Skeletal muscle tissue (tissue), 4 donors: Measurements from ENCODE around the gene DNAJC15. TPM values are rescaled to one million over a fixed set of nuclear protein-coding genes. Genes with fewer than 3 reads are reported as not detected.
"Not testable (repeated sequence)": the region's sequence is repeated elsewhere in the genome, so short reads cannot be mapped to it uniquely, and the experiment has no call there.

Experiments
- H3K27ac ChIP-seq: one replicate; pipeline ENCODE4 v1.7.0; 2013; ENCODE audit warnings: mild to moderate bottlenecking, low read depth, low read length, inconsistent platforms
- H3K27me3 ChIP-seq, 3 donors: one replicate each; pipeline ENCODE4 v1.7.0; 2013; ENCODE audit warnings: low read length in 3 of 3; ENCODE audit not compliant: control insufficient read depth in 3 of 3, insufficient read depth in 3 of 3
- H3K36me3 ChIP-seq, 3 donors: one replicate each; pipeline ENCODE4 v1.7.0; 2013; ENCODE audit warnings: low read length in 3 of 3; ENCODE audit not compliant: control insufficient read depth in 3 of 3, insufficient read depth in 3 of 3
- H3K4me1 ChIP-seq, 3 donors: one replicate each; pipeline ENCODE4 v1.7.0; 2013; ENCODE audit warnings: low read length in 3 of 3, mild to moderate bottlenecking in 3 of 3; ENCODE audit not compliant: control insufficient read depth in 3 of 3, insufficient read depth in 3 of 3
- H3K4me3 ChIP-seq, 3 donors: one replicate each; pipeline ENCODE4 v1.7.0; 2013; ENCODE audit warnings: low read length in 3 of 3
- H3K9ac ChIP-seq, 3 donors: one replicate each; pipeline ENCODE4 v1.7.0; 2013; ENCODE audit warnings: low read length in 3 of 3, mild to moderate bottlenecking in 3 of 3, moderate library complexity in 2 of 3, low read depth in 1 of 3
- H3K9me3 ChIP-seq, 3 donors: one replicate each; pipeline ENCODE4 v1.7.0; 2013; ENCODE audit warnings: low read length in 3 of 3; ENCODE audit not compliant: control insufficient read depth in 3 of 3
- total RNA-seq: library from RNA; depleted of rRNA; stranded (reverse); fragments of >200 nt; gene quantifications from one replicate; pipeline ENCODE4 v1.2.3, GENCODE V29; 2014
- donor health status: Osteomylitis.

The DNAJC15 gene
- total RNA-seq, 1 donor from 2014 or later = 7.3 TPM

DNA sequence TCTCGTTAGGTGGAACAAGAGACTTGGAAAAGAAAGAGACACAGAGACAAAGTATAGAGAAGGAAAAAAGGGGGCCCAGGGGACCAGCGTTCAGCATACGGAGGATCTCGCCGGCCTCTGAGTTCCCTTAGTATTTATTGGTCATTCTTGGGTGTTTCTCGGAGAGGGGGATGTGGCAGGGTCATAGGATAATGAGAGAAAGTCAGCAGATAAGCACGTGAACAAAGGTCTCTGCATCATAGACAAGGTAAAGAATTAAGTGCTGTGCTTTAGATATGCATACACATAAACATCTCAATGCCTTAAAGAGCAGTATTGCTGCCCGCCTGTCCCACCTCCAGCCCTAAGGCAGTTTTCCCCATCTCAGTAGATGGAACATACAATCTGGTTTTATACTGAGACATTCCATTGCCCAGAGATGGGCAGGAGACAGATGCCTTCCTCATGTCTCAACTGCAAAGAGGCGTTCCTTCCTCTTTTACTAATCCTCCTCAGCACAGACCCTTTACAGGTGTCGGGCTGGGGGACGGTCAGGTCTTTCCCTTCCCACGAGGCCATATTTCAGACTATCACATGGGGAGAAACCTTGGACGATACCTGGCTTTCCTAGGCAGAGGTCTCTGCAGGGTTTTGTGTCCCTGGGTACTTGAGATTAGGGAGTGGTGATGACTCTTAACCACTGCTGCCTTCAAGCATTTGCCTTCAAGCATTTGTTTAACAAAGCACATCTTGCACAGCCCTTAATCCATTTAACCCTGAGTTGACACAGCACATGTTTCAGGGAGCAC lies 17.4 kb downstream of the DNAJC15 start:
- H3K27ac ChIP-seq, H3K9ac ChIP-seq, H3K36me3 ChIP-seq, H3K4me3 ChIP-seq, H3K9me3 ChIP-seq, H3K27me3 ChIP-seq: not testable (repeated sequence)
- H3K4me1 ChIP-seq = peaks cover 6 to 11% (median 10%) of the 10 kb centered on the region in 3 donors

DNA sequence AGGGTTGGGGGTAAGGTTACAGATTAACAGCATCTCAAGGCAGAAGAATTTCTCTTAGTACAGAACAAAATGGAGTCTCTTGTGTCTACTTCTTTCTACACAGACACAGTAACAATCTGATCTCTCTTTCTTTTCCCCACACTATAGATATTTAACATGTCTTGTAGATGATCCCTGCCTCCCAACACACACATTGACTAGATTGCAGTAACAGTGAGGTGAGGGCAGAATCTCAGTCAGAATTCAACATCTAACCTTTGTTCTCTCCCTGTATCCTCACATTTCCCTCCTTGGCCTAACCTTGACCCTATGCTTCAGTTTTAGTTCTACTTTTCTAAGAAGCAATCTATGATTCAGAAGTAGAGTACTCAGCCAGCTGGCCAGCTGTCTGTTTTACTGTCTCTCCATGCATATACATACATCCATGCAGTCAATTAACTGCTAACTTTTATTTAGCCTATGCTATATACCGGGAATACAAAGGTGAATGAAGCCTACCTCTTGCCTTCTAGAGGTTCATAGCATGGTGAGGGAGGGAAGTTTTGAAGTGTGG lies 18.1 kb downstream of the DNAJC15 start:
- Histone ChIP-seq H3K9ac (no peak overlapping the region), H3K4me3 (no peak overlapping the region), H3K9me3 (no peaks in the 10 kb centered on the region), H3K27ac (no peak overlapping the region), H3K36me3 (no peaks in the 10 kb centered on the region), H3K4me1 (peaks cover 5 to 6% (median 6%) of the 10 kb centered on the region in 3 donors), H3K27me3 (no peaks in the 10 kb centered on the region)

DNA sequence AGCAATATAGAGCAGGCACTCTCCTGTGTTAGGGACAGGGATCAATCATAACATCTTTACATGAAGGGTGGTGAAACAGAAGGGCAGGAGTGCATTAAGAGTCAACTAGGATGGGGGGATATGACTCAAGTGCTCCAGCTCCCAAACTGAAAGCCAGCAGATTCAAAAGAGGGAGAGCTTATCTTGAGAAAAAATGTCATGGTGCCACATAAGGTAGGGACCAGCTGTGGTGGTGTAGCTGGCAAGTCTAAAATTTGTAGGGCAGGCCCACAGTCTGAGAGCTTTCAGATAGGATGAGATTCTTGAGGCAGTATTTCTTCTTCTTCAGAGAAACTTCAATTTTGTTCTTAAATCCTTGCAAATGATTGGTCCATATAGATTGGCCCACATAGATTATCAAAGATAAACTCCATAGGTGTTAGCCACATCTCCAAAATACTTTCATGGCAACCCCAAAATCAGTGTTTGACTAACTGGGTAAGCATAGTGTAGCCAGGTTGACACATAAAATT lies 19.1 kb downstream of the DNAJC15 start:
- peaks cover 0 to 3% (median 0%) of the 10 kb centered on the region in 3 donors for H3K4me1 ChIP-seq
- H3K9me3 ChIP-seq = no peaks in the 10 kb centered on the region
- no peak overlapping the region for H3K27ac ChIP-seq
- H3K4me3 ChIP-seq = no peak overlapping the region
- H3K27me3 ChIP-seq = no peaks in the 10 kb centered on the region
- H3K9ac ChIP-seq = no peak overlapping the region
- H3K36me3 ChIP-seq = peaks cover 0 to 4% (median 4%) of the 10 kb centered on the region in 3 donors

DNA sequence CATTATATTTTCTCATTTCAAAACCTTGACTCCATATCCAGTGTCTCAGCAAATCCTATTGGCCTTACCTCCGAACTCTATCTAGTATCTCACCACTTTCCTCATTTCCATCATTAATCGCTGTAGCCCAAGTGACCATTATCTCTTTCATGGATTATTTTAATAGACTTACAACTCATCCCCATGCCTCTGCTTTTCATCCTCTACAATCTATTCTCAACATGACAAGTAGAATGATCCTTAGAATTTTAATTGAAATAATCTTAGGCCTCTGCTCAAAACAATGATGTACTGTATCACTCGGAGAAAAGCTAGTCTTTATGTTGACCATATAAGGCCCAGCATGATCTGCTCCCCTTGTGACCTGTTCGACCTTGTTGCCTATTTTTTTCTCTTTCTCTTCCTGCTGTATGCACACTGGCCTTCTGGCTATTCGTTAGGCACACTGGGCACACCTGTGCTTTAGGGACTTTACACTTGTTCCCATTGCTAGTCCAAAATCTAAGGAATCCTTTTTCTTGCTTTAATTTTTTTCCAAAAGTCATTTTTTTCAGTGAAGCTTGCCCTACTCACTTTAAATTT lies 21.4 kb downstream of the DNAJC15 start:
- Histone ChIP-seq H3K27ac (no peak overlapping the region), H3K4me3 (no peak overlapping the region), H3K9me3 (no peaks in the 10 kb centered on the region), H3K36me3 (peaks cover 0 to 4% (median 4%) of the 10 kb centered on the region in 3 donors), H3K9ac (no peak overlapping the region), H3K27me3 (no peaks in the 10 kb centered on the region), H3K4me1 (peaks cover 0 to 3% (median 0%) of the 10 kb centered on the region in 3 donors)

DNA sequence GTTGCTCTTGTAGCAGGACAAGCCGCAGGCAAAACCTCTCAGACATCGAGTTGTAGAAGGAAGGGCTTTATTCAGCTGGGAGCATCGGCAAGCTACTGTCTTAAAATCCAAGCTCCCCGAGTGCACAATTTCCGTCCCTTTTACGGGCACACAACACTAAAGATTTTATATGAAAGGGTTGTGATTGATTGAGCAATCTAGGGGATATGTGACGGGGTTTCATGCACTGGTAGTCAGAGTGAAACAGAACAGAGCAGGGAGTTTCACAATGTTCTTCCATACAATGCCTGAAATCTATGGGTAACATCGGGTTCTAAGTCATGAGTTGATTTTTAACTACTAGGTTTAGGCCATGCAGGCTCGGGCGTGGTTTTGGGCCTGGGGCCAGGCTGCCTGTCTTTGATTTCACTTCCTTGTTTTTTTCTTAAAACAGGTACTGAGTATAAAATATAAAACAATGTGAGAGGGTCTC lies 22.0 kb downstream of the DNAJC15 start:
- not testable (repeated sequence) for H3K4me3 ChIP-seq, H3K9me3 ChIP-seq, H3K27ac ChIP-seq, H3K4me1 ChIP-seq, H3K27me3 ChIP-seq, H3K36me3 ChIP-seq, H3K9ac ChIP-seq

DNA sequence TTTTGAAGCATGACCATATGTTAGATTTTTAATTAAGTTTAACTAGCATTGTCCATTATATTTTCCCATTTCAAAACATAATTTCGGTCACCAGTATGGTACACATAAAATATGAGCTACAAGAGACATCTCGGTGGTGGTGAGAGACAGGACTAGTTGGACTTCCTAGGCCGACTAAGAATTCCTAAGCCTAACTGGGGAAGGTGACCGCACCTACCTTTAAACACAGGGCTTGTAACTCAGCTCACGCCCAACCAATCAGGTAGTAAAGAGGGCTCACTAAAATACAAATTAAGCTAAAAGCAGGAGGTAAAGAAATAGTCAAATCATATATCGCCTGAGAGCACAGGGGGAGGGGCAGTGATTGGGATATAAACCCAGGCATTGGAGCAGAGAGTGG lies 22.9 kb downstream of the DNAJC15 start:
- Histone ChIP-seq H3K9ac (no peak overlapping the region), H3K4me3 (no peak overlapping the region), H3K4me1 (peaks cover 0 to 3% (median 0%) of the 10 kb centered on the region in 3 donors), H3K9me3 (no peaks in the 10 kb centered on the region), H3K36me3 (peaks cover 0 to 4% (median 4%) of the 10 kb centered on the region in 3 donors), H3K27ac (no peak overlapping the region), H3K27me3 (no peaks in the 10 kb centered on the region)

DNA sequence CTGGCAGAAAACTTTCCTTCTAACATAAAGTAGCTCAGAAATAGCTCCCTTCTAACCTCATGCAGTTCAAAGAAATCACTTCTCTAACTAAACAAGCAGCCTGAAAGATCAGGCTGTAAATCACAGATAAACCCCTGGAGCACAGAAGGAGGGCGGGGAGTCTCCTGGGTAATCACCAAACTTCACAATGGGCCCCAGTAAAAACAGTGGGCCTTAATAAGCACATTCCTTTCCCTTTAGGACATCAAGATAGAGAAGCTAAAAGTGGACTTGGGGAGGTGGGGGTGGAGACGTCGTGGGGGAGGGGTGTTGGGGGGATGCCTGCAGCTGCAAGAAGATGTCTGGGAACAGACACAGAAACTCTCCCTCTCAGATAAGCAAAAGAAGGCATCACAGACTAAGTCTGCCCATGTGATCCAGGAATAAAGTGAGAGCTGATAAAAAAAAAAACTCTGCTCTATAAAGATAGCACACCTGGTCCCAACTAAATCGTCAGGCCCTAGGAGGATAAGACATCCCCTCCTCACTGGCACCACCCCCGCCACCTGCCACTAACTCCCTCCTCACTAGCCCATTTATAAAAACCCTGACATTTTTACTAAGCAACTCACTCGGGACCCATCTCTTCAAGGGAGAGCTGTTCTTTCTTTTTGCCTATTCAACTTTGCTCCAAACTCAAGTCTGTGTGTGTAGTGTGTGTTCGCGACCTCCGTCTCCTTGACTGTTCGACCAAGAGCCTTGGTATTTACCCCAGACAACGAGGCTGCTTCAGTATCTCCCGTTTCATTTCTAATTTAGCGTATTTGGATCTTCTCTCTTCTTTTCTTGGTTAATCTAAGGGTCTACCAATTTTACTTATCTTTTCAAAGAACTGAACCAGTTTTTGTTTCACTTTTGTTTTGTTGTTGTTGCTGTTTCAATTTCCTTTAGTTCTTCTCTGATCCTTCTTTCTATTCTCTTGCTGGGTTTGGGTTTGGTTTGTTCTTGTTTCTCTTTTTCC lies 31.7 kb downstream of the DNAJC15 start:
- H3K36me3 ChIP-seq = no peaks in the 10 kb centered on the region
- H3K4me1 ChIP-seq = peaks cover 11 to 17% (median 12%) of the 10 kb centered on the region in 3 donors
- peak overlapping the region; percentile 34 to 63 (median 57) for H3K9ac ChIP-seq
- no peaks in the 10 kb centered on the region for H3K9me3 ChIP-seq
- H3K4me3 ChIP-seq = peak overlapping the region; percentile 64 to 78 (median 65)
- peak overlapping the region; percentile 67 for H3K27ac ChIP-seq
- no peaks in the 10 kb centered on the region for H3K27me3 ChIP-seq

DNA sequence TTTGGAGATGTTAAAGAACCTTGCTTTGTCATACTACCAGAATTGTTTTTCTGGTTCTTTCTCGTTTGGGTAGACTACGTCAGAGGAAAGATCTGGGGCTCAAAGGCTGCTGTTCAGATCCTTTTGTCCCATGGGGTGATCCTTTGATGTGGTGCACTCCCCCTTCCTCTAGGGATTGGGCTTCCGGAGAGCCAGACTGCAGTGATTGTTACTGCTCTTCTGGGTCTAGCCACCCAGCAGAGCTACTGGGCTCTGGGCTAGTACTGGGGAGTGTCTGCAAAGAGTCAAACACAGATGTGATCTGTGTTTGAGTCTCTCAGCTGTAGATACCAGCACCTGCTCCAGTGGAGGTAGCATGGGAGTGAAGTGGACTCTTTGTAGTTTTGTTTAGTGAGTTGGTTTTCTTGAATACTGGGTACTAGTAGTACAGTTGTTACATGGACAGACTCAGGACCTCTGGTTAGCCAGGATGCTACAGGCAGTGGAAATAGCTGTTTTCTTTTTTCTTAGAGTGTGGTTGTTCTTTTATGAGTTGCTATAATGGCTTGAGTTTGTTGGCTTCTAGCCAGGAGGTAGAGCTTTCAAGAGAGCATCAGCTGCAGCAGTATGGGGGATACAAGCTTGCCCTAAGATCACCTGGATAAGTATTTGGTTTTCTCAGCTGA lies 34.4 kb downstream of the DNAJC15 start:
- no peaks in the 10 kb centered on the region for H3K27me3 ChIP-seq
- H3K36me3 ChIP-seq = no peaks in the 10 kb centered on the region
- H3K4me1 ChIP-seq = peaks cover 11 to 17% (median 12%) of the 10 kb centered on the region in 3 donors
- H3K9me3 ChIP-seq = no peaks in the 10 kb centered on the region
- H3K4me3 ChIP-seq = no peak overlapping the region
- H3K27ac ChIP-seq = no peak overlapping the region
- no peak overlapping the region for H3K9ac ChIP-seq

DNA sequence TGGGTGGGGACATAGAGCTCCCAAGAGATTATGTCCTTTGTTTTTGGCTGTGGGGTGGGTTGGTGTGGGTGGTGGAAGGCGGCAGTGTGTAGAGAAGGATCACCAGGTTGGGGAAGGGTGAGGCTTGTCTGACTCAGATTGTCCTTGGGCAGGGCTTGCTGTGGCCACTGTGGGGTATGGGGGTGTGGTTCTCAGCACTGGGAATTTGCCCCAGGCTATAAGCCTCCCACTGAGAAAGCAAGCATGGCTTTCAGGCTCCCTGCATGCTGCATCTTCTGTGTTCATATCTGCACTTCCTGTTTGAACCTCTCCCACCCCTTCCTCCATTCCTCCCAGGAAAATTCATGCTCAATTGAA lies 34.9 kb downstream of the DNAJC15 start:
- Histone ChIP-seq H3K9me3 (no peaks in the 10 kb centered on the region), H3K27me3 (no peaks in the 10 kb centered on the region), H3K36me3 (no peaks in the 10 kb centered on the region), H3K27ac (peak overlapping the region; percentile 44), H3K4me1 (peaks cover 11 to 17% (median 12%) of the 10 kb centered on the region in 3 donors), H3K4me3 (no peak overlapping the region), H3K9ac (no peak overlapping the region)
